ENCODE measurements around the gene GALR1. TPM values are rescaled to one million over a fixed set of nuclear protein-coding genes. Genes with fewer than 3 reads are reported as not detected.

The GALR1 gene
- total RNA-seq, 1 experiment from 2014 or later, result not detected

GRCh38 chr18:77298172-77298571 lies 48.5 kb downstream of the GALR1 start:
- Histone ChIP-seq H3K4me1 (ENCODE audit: control insufficient read depth in 1 of 2, insufficient read depth in 2 of 2, low read length in 2 of 2) (no peaks in the 10 kb centered on the region), H3K4me3 (replicated peaks in 1 of 2; ENCODE audit: low read depth in 1 of 2, low read length in 2 of 2) (no peak overlapping the region), H4K20me1 (ENCODE audit: insufficient read depth) (no peaks in the 10 kb centered on the region), H3K27me3 (ENCODE audit: insufficient read depth, low read length) (peaks cover 8% of the 10 kb centered on the region), H3K79me2 (ENCODE audit: insufficient read depth, low read length) (no peaks in the 10 kb centered on the region), H3K9me2 (ENCODE audit: insufficient read depth) (no peaks in the 10 kb centered on the region), H3K9ac (ENCODE audit: low read length) (no peak overlapping the region), H3K36me3 (ENCODE audit: control insufficient read depth in 1 of 2, insufficient read depth in 2 of 2, low read length in 2 of 2) (no peaks in the 10 kb centered on the region), H3K27ac (ENCODE audit: low read depth, low read length) (no peak overlapping the region), H3K9me3 (ENCODE audit: control insufficient read depth in 1 of 2, insufficient read depth in 1 of 2, low read depth in 1 of 2, low read length in 2 of 2) (no peaks in the 10 kb centered on the region), H3K4me2 (ENCODE audit: low read length) (no peak overlapping the region), H2AFZ (ENCODE audit: low read depth, low read length, poor library complexity, severe bottlenecking) (no peak overlapping the region)
- ChIA-PET POLR2A (no interaction called here), CTCF (no interaction called here), RAD21 (ENCODE audit: low non-redundant PET in 1 of 2, low total read pairs in 2 of 2, uncharacterized antibody in 2 of 2, unreplicated experiment in 2 of 2) (no interaction called here)
- ATAC-seq (no peak), DNase-seq (ENCODE audit: low read depth, low spot score) (no peak)
- TF ChIP-seq CTCF (IDR thresholded peaks at IDR 0.05 in 2 of 3, conservative IDR thresholded peaks at IDR 0.05 in 1 of 3; ENCODE audit: borderline replicate concordance in 1 of 3, insufficient read depth in 1 of 3, low read depth in 2 of 3, low read length in 2 of 3) (no peak), CBX3 (IDR thresholded peaks at IDR 0.05; ENCODE audit: low read depth) (no peak)
- intact Hi-C loops (cut with micrococcal nuclease), result no loop called here
- BruUV-seq (replicated peaks), result no TSS peak

GRCh38 chr18:77299706-77300105 lies 50.1 kb downstream of the GALR1 start:
- ChIA-PET RAD21 (ENCODE audit: low non-redundant PET in 1 of 2, low total read pairs in 2 of 2, uncharacterized antibody in 2 of 2, unreplicated experiment in 2 of 2) (no interaction called here), POLR2A (no interaction called here), CTCF (no interaction called here)
- Histone ChIP-seq H3K9ac (ENCODE audit: low read length) (no peak overlapping the region), H3K27me3 (ENCODE audit: insufficient read depth, low read length) (peaks cover 6% of the 10 kb centered on the region; the same call in 1 of the 2 replicates), H3K79me2 (ENCODE audit: insufficient read depth, low read length) (no peaks in the 10 kb centered on the region), H3K4me2 (ENCODE audit: low read length) (no peak overlapping the region), H3K9me3 (ENCODE audit: control insufficient read depth in 1 of 2, insufficient read depth in 1 of 2, low read depth in 1 of 2, low read length in 2 of 2) (no peaks in the 10 kb centered on the region), H2AFZ (ENCODE audit: low read depth, low read length, poor library complexity, severe bottlenecking) (no peak overlapping the region), H3K36me3 (ENCODE audit: control insufficient read depth in 1 of 2, insufficient read depth in 2 of 2, low read length in 2 of 2) (no peaks in the 10 kb centered on the region), H3K27ac (ENCODE audit: low read depth, low read length) (no peak overlapping the region), H4K20me1 (ENCODE audit: insufficient read depth) (no peaks in the 10 kb centered on the region), H3K4me3 (replicated peaks in 1 of 2; ENCODE audit: low read depth in 1 of 2, low read length in 2 of 2) (no peak overlapping the region), H3K4me1 (ENCODE audit: control insufficient read depth in 1 of 2, insufficient read depth in 2 of 2, low read length in 2 of 2) (no peaks in the 10 kb centered on the region), H3K9me2 (ENCODE audit: insufficient read depth) (no peaks in the 10 kb centered on the region)
- DNase-seq (ENCODE audit: low read depth, low spot score) (no peak), ATAC-seq (no peak)
- intact Hi-C loops (cut with micrococcal nuclease), result no loop called here
- no TSS peak for BruUV-seq (replicated peaks)
- TF ChIP-seq JUND (IDR thresholded peaks at IDR 0.05) (no peak), CEBPB (IDR thresholded peaks at IDR 0.05; ENCODE audit: low read depth) (no peak), FOSL1 (IDR thresholded peaks at IDR 0.05; ENCODE audit: low read depth) (no peak), MAX (IDR thresholded peaks at IDR 0.05) (no peak), EZH2phosphoT487 (IDR thresholded peaks at IDR 0.05; ENCODE audit: borderline replicate concordance) (no peak)
- TF ChIP-seq, protein P1, sequence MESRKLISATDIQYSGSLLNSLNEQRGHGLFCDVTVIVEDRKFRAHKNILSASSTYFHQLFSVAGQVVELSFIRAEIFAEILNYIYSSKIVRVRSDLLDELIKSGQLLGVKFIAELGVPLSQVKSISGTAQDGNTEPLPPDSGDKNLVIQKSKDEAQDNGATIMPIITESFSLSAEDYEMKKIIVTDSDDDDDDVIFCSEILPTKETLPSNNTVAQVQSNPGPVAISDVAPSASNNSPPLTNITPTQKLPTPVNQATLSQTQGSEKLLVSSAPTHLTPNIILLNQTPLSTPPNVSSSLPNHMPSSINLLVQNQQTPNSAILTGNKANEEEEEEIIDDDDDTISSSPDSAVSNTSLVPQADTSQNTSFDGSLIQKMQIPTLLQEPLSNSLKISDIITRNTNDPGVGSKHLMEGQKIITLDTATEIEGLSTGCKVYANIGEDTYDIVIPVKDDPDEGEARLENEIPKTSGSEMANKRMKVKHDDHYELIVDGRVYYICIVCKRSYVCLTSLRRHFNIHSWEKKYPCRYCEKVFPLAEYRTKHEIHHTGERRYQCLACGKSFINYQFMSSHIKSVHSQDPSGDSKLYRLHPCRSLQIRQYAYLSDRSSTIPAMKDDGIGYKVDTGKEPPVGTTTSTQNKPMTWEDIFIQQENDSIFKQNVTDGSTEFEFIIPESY (IDR thresholded peaks at IDR 0.05; ENCODE audit: extremely low read depth, insufficient replicate concordance, low read length), result no peak
